HCT116 (cell line): Measurements from ENCODE around the gene FBXO42. TPM values are rescaled to one million over a fixed set of nuclear protein-coding genes. Genes with fewer than 3 reads are reported as not detected.

Source experiments
- ATAC-seq: fragments of 200-7000 bp; cut with Tn5 transposase; 2 replicates; pipeline ENCODE4 v1.9.1; 2020; ENCODE audit warnings: mild to moderate bottlenecking, moderate library complexity
- BruUV-seq: library from RNA; stranded (reverse); fragments of 400-500 nt; replicated peaks from 2 replicates; lab custom pipeline; 2021; lab: Mats Ljungman, UMichigan
- CTCF ChIA-PET: fragments of 300-600 bp; sonication (Branson Sonifier 250); formaldehyde crosslinking; loops from one replicate; lab custom pipeline; 2021; ENCODE audit warnings: antibody characterized with exemption; lab: Charles Lee
- POLR2A ChIA-PET: fragments of 300-600, 350-600 bp; sonication (Branson Sonifier 250); formaldehyde crosslinking; loops from one replicate; lab custom pipeline; 2021; ENCODE audit warnings: antibody characterized with exemption; lab: Charles Lee
- RAD21 ChIA-PET, 2 experiments: fragments of 300-600 bp; sonication (Branson Sonifier 250); formaldehyde crosslinking; loops; one replicate each; lab custom pipeline; 2023; ENCODE audit warnings: low total read pairs in 2 of 2; ENCODE audit not compliant: uncharacterized antibody in 2 of 2, unreplicated experiment in 2 of 2, low non-redundant PET in 1 of 2; lab: Charles Lee
- DNase-seq: peaks from one replicate; pipeline ENCODE4 v3.0.0-alpha.2; 2010; ENCODE audit warnings: low read depth, low spot score
- H2AFZ ChIP-seq: fragments of 200-600 bp; shearing (Covaris generic), sonication (generic); 2 replicates; pipeline ENCODE4 v1.6.1; 2017; ENCODE audit warnings: low read depth, mixed run types, mixed read lengths, antibody characterized with exemption, low read length; ENCODE audit not compliant: poor library complexity, severe bottlenecking
- H3K27ac ChIP-seq: 2 replicates; pipeline ENCODE4 v1.5.1; 2012; ENCODE audit warnings: low read depth, low read length
- H3K27me3 ChIP-seq: fragments of 200-600 bp; sonication (generic); 2 replicates; pipeline ENCODE4 v1.6.1; 2016; ENCODE audit warnings: mixed run types, low read length, mixed read lengths; ENCODE audit not compliant: insufficient read depth
- H3K36me3 ChIP-seq, 2 experiments: fragments of 200-500 bp in 1 of 2; fragments of 200-600 bp in 1 of 2; sonication (Bioruptor generic) in 1 of 2; sonication (generic) in 1 of 2; 2 replicates each; pipeline versions ENCODE4 v1.5.1 to v1.6.1; 2014 to 2016; ENCODE audit warnings: low read length in 2 of 2, inconsistent platforms in 1 of 2, mixed read lengths in 1 of 2, mixed run types in 1 of 2; ENCODE audit not compliant: insufficient read depth in 2 of 2, control insufficient read depth in 1 of 2
- H3K4me1 ChIP-seq, 2 experiments: fragments of 200-600 bp in 1 of 2; sonication (generic) in 1 of 2; 2 replicates each; pipeline versions ENCODE4 v1.5.1 to v1.6.1; 2012 to 2017; ENCODE audit warnings: low read length in 2 of 2, inconsistent platforms in 1 of 2, mild to moderate bottlenecking in 1 of 2, mixed read lengths in 1 of 2, mixed run types in 1 of 2, moderate library complexity in 1 of 2; ENCODE audit not compliant: insufficient read depth in 2 of 2, control insufficient read depth in 1 of 2
- H3K4me2 ChIP-seq: fragments of 200-600 bp; sonication (generic); 2 replicates; pipeline ENCODE4 v1.6.1; 2017; ENCODE audit warnings: mixed run types, low read length, mixed read lengths
- H3K4me3 ChIP-seq, 2 experiments: fragments of 200-600 bp in 1 of 2; sonication (generic) in 1 of 2; replicated peaks in 1 of 2; 2 replicates each; pipeline ENCODE4 v1.5.1; 2011 to 2016; ENCODE audit warnings: low read length in 2 of 2, control low read depth in 1 of 2, low read depth in 1 of 2, mild to moderate bottlenecking in 1 of 2, mixed read lengths in 1 of 2, mixed run types in 1 of 2
- H3K79me2 ChIP-seq: fragments of 200-600 bp; sonication (generic); 2 replicates; pipeline ENCODE4 v1.6.1; 2017; ENCODE audit warnings: mild to moderate bottlenecking, mixed run types, low read length, moderate library complexity, mixed read lengths; ENCODE audit not compliant: insufficient read depth
- H3K9ac ChIP-seq: fragments of 200-600 bp; sonication (generic); 2 replicates; pipeline ENCODE4 v1.6.1; 2016; ENCODE audit warnings: low read length, mixed read lengths
- H3K9me2 ChIP-seq: fragments of 200-600 bp; sonication (generic), shearing (Covaris generic); 2 replicates; pipeline ENCODE4 v1.6.1; 2017; ENCODE audit warnings: mixed run types, mild to moderate bottlenecking, moderate library complexity; ENCODE audit not compliant: insufficient read depth
- H3K9me3 ChIP-seq, 2 experiments: fragments of 200-500 bp in 1 of 2; fragments of 200-600 bp in 1 of 2; sonication (Bioruptor generic) in 1 of 2; sonication (generic) in 1 of 2; 2 replicates each; pipeline ENCODE4 v1.6.1; 2014 to 2017; ENCODE audit warnings: low read length in 2 of 2, mixed read lengths in 2 of 2, inconsistent platforms in 1 of 2, low read depth in 1 of 2, mild to moderate bottlenecking in 1 of 2, mixed run types in 1 of 2, moderate library complexity in 1 of 2; ENCODE audit not compliant: control insufficient read depth in 1 of 2, insufficient read depth in 1 of 2
- H4K20me1 ChIP-seq: fragments of 200-600 bp; sonication (generic), shearing (Covaris generic); 2 replicates; pipeline ENCODE4 v1.6.1; 2017; ENCODE audit warnings: mixed run types, mild to moderate bottlenecking, moderate library complexity; ENCODE audit not compliant: insufficient read depth
- CBX3 ChIP-seq: IDR thresholded peaks from 2 replicates; pipeline ENCODE4 v1.6.1; 2012; ENCODE audit warnings: low read depth
- EGR1 ChIP-seq: IDR thresholded peaks from 2 replicates; pipeline ENCODE4 v1.6.1; 2012; ENCODE audit warnings: low read depth
- ELF1 ChIP-seq: IDR thresholded peaks from 2 replicates; pipeline ENCODE4 v1.6.1; 2012; ENCODE audit warnings: low read depth, borderline replicate concordance
- EZH2phosphoT487 ChIP-seq: fragments of 200-600 bp; IDR thresholded peaks from 2 replicates; pipeline ENCODE4 v1.6.1; 2018; ENCODE audit warnings: antibody characterized with exemption, borderline replicate concordance
- FOSL1 ChIP-seq: IDR thresholded peaks from 2 replicates; pipeline ENCODE4 v1.6.1; 2012; ENCODE audit warnings: low read depth
- SP1 ChIP-seq: IDR thresholded peaks from 2 replicates; pipeline ENCODE4 v1.6.1; 2012; ENCODE audit warnings: low read depth
- SRF ChIP-seq: IDR thresholded peaks from 2 replicates; pipeline ENCODE4 v1.6.1; 2012; ENCODE audit warnings: low read depth
- TCF7L2 ChIP-seq: IDR thresholded peaks from 2 replicates; pipeline ENCODE4 v1.7.0; 2011; ENCODE audit warnings: borderline replicate concordance, inconsistent platforms; ENCODE audit not compliant: insufficient read depth, insufficient read length; ENCODE audit errors: extremely low read depth
- YY1 ChIP-seq: IDR thresholded peaks from 2 replicates; pipeline ENCODE4 v1.6.1; 2011; ENCODE audit warnings: low read length, low read depth, moderate library complexity, mild to moderate bottlenecking; ENCODE audit not compliant: insufficient replicate concordance; ENCODE audit errors: extremely low read depth
- ZFX ChIP-seq: fragments of 450-650 bp; IDR thresholded peaks from 2 replicates; pipeline ENCODE4 v1.6.1; 2017
- ZNF274 ChIP-seq: fragments of 200-500 bp; sonication (Bioruptor generic); IDR thresholded peaks from 2 replicates; pipeline ENCODE4 v1.6.1; 2014; ENCODE audit warnings: mild to moderate bottlenecking, low read depth, low read length, inconsistent platforms
- intact Hi-C: fragments of 100-400 bp; cut with micrococcal nuclease; formaldehyde crosslinking; loops from 2 replicates; pipeline ENCODE4 v1.10.0; 2022
- total RNA-seq: library from RNA; stranded (reverse); gene quantifications from one replicate; pipeline ENCODE4 v1.2.1, GENCODE V29; 2021; ENCODE audit not compliant: unreplicated experiment
- TF ChIP-seq, protein P1 (sequence below), 3 experiments: fragments of 200-600 bp in 1 of 3; sonication (generic) in 1 of 3; IDR thresholded peaks in 2 of 3; conservative IDR thresholded peaks in 1 of 3; 2 replicates each; pipeline ENCODE4 v1.5.1; 2012 to 2017; ENCODE audit warnings: low read depth in 2 of 3, low read length in 2 of 3, antibody characterized with exemption in 1 of 3, borderline replicate concordance in 1 of 3, control low read depth in 1 of 3, mild to moderate bottlenecking in 1 of 3, mixed read lengths in 1 of 3, mixed run types in 1 of 3, moderate library complexity in 1 of 3; ENCODE audit not compliant: insufficient read depth in 1 of 3
- TF ChIP-seq, protein P2 (sequence below): IDR thresholded peaks from 2 replicates; pipeline ENCODE4 v1.6.1; 2011; ENCODE audit warnings: mild to moderate bottlenecking, low read length, moderate library complexity; ENCODE audit not compliant: insufficient replicate concordance; ENCODE audit errors: extremely low read depth
- TF ChIP-seq, protein P3 (sequence below): IDR thresholded peaks from 2 replicates; pipeline ENCODE4 v1.6.1; 2012
- TF ChIP-seq, protein P4 (sequence below): IDR thresholded peaks from 2 replicates; pipeline ENCODE4 v1.6.1; 2012

Gene FBXO42
- total RNA-seq, 1 experiment from 2014 or later, result 20.6 TPM

DNA sequence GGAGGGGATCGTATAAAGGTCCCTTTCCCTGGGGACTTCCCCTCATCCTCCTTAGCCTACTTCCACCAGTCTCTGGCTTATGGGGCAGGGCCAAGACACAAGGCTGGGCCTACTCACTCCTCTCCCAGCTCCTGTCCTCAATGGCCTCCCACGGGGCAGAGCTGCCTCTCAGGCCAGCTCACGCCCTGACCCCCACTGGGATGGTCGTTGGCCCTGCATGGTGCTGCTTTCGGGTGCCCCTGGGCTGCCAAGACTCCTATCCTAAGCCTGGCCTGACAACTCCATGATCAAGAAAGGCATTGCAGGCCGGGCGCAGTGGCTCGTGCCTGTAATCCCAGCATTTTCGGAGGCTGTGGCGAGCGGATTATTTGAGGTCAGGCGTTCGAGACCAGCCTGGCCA is 121.5 kb downstream of the FBXO42 start:
- Histone ChIP-seq H3K4me3 (no peak overlapping the region), H3K9me2 (no peaks in the 10 kb centered on the region), H2AFZ (no peak overlapping the region), H3K4me2 (no peak overlapping the region), H4K20me1 (no peaks in the 10 kb centered on the region), H3K9me3 (no peaks in the 10 kb centered on the region), H3K36me3 (no peaks in the 10 kb centered on the region), H3K9ac (no peak overlapping the region), H3K27ac (no peak overlapping the region), H3K4me1 (peaks cover 6 to 11% of the 10 kb centered on the region in 2 experiments), H3K79me2 (no peaks in the 10 kb centered on the region; the same call in 1 of the 2 replicates), H3K27me3 (no peaks in the 10 kb centered on the region)
- ATAC-seq (no peak), DNase-seq (no peak)
- intact Hi-C loops, result no loop called here
- ChIA-PET RAD21 (no interaction called here), CTCF (no interaction called here), POLR2A (interaction anchor here (1.0 kb wide), 1 partner anchor 24 kb away, joined by 3 read pairs; no protein-coding TSS in a partner anchor)
- BruUV-seq, result no TSS peak
- no peak for TF ChIP-seq EZH2phosphoT487
- TF ChIP-seq ELF1, result no peak
- TF ChIP-seq, protein P1, sequence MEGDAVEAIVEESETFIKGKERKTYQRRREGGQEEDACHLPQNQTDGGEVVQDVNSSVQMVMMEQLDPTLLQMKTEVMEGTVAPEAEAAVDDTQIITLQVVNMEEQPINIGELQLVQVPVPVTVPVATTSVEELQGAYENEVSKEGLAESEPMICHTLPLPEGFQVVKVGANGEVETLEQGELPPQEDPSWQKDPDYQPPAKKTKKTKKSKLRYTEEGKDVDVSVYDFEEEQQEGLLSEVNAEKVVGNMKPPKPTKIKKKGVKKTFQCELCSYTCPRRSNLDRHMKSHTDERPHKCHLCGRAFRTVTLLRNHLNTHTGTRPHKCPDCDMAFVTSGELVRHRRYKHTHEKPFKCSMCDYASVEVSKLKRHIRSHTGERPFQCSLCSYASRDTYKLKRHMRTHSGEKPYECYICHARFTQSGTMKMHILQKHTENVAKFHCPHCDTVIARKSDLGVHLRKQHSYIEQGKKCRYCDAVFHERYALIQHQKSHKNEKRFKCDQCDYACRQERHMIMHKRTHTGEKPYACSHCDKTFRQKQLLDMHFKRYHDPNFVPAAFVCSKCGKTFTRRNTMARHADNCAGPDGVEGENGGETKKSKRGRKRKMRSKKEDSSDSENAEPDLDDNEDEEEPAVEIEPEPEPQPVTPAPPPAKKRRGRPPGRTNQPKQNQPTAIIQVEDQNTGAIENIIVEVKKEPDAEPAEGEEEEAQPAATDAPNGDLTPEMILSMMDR (IDR thresholded peaks at IDR 0.05 in 2 of 3, conservative IDR thresholded peaks at IDR 0.05 in 1 of 3; ENCODE audit: borderline replicate concordance in 1 of 3, insufficient read depth in 1 of 3, low read depth in 2 of 3, low read length in 2 of 3), result no peak

DNA sequence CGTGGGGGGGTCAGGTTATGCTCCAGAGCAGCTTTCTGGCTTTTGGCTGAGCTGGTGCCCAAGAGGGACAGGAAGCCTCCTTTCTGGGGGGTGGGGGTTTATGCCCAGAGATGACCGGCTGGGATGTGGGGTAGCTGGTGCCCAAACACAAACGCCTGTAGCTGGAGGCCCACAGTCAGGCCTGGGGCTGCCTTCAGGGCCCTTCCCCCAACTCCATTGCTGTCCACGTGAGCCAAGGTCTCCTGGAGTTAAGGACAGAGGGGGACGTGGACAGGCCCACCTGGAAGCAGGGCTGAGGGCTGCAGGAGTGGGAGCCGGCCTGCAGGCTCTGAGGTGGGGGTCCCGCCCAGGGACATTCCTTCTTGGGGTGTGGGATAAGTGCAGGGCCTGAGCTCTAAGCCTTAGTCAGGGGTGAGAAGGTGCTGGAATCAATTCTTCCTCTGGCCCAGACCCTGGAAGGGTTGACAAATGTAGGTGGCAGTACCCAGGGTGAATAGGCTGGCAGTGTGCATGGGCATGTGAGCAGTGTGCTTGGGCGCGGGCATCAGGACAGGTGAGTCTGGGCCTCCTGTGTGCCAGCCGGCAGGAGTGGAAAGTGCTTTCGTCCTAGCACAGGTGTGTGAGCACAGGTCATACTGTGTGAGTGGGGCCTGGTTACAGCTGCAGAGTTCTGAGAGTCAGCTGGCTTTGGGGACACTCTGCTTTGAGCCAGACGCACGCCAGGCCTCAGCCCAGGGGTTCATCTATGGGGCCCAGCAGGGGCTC is 122.1 kb downstream of the FBXO42 start:
- Histone ChIP-seq H3K27ac (no peak overlapping the region), H3K27me3 (no peaks in the 10 kb centered on the region), H3K4me3 (no peak overlapping the region), H4K20me1 (no peaks in the 10 kb centered on the region), H3K4me2 (no peak overlapping the region), H3K4me1 (peaks cover under 1 to 5% of the 10 kb centered on the region in 2 experiments; a peak in 3 of 4 replicates), H2AFZ (no peak overlapping the region), H3K9me2 (no peaks in the 10 kb centered on the region), H3K9me3 (no peaks in the 10 kb centered on the region), H3K36me3 (no peaks in the 10 kb centered on the region), H3K79me2 (no peaks in the 10 kb centered on the region; the same call in 1 of the 2 replicates), H3K9ac (no peak overlapping the region)
- intact Hi-C loops, result no loop called here
- DNase-seq (no peak), ATAC-seq (no peak)
- CTCF ChIA-PET, result no interaction called here
- no TSS peak for BruUV-seq
- RAD21 ChIA-PET, result no interaction called here
- POLR2A ChIA-PET, result interaction anchor here (1.0 kb wide), 1 partner anchor 23 kb away, joined by 3 read pairs; no protein-coding TSS in a partner anchor
- TF ChIP-seq YY1 (no peak), ZNF274 (no peak), EGR1 (no peak), SRF (no peak), FOSL1 (no peak), ZFX (no peak), CBX3 (no peak), TCF7L2 (no peak), ELF1 (no peak), SP1 (no peak)
- TF ChIP-seq, protein P2, sequence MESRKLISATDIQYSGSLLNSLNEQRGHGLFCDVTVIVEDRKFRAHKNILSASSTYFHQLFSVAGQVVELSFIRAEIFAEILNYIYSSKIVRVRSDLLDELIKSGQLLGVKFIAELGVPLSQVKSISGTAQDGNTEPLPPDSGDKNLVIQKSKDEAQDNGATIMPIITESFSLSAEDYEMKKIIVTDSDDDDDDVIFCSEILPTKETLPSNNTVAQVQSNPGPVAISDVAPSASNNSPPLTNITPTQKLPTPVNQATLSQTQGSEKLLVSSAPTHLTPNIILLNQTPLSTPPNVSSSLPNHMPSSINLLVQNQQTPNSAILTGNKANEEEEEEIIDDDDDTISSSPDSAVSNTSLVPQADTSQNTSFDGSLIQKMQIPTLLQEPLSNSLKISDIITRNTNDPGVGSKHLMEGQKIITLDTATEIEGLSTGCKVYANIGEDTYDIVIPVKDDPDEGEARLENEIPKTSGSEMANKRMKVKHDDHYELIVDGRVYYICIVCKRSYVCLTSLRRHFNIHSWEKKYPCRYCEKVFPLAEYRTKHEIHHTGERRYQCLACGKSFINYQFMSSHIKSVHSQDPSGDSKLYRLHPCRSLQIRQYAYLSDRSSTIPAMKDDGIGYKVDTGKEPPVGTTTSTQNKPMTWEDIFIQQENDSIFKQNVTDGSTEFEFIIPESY, result no peak
- TF ChIP-seq, protein P3, sequence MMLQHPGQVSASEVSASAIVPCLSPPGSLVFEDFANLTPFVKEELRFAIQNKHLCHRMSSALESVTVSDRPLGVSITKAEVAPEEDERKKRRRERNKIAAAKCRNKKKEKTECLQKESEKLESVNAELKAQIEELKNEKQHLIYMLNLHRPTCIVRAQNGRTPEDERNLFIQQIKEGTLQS, result no peak
- TF ChIP-seq, protein P4, sequence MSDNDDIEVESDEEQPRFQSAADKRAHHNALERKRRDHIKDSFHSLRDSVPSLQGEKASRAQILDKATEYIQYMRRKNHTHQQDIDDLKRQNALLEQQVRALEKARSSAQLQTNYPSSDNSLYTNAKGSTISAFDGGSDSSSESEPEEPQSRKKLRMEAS, result no peak
